Peyer's patch (tissue), 4 donors: ENCODE data around the gene GNG3. TPM values are rescaled to one million over a fixed set of nuclear protein-coding genes. Genes with fewer than 3 reads are reported as not detected.
A peak's percentile ranks its signal among the peaks of the same experiment; 100 is the strongest.

ENCODE experiments used
- DNase-seq, 3 donors: peaks; one replicate each; pipeline ENCODE4 v3.0.0-alpha.2; 2017 to 2019
- H3K27ac ChIP-seq, 4 donors: fragments of 200-600 bp; sonication (generic); one replicate each; pipeline ENCODE4 v1.5.1; 2016 to 2019
- H3K27me3 ChIP-seq, 2 donors: fragments of 200-600 bp; sonication (generic); one replicate each; pipeline ENCODE4 v1.5.1; 2019
- H3K36me3 ChIP-seq, 3 donors: fragments of 200-600 bp; sonication (generic); one replicate each; pipeline ENCODE4 v1.5.1; 2016 to 2019
- H3K4me1 ChIP-seq, 4 donors: fragments of 200-600 bp; sonication (generic); one replicate each; pipeline ENCODE4 v1.5.1; 2016 to 2019
- H3K4me3 ChIP-seq, 4 donors: fragments of 200-600 bp; sonication (generic); 1 replicate in 3 of 4; 2 replicates in 1 of 4; pipeline ENCODE4 v1.5.1; 2016 to 2019; ENCODE audit warnings: mild to moderate bottlenecking in 1 of 4
- H3K9me3 ChIP-seq, 4 donors: fragments of 200-600 bp; sonication (generic); one replicate each; pipeline ENCODE4 v1.5.1; 2016 to 2019; ENCODE audit warnings: mild to moderate bottlenecking in 1 of 4
- CTCF ChIP-seq, 6 experiments: fragments of 450-650 bp in 4 of 6; fragments of 200-600 bp in 2 of 6; sonication (generic) in 1 of 6; IDR thresholded peaks; one replicate each; pipeline ENCODE4 v1.5.1; 2017 to 2019; ENCODE audit warnings: antibody characterized with exemption in 6 of 6, mild to moderate bottlenecking in 3 of 6, moderate library complexity in 1 of 6
- POLR2A ChIP-seq, 2 donors: fragments of 450-650 bp; IDR thresholded peaks; one replicate each; pipeline ENCODE4 v1.5.1; 2017; ENCODE audit warnings: antibody characterized with exemption in 2 of 2, mild to moderate bottlenecking in 2 of 2, moderate library complexity in 2 of 2
- small RNA-seq, 2 donors: library from RNA; depleted of rRNA; stranded (forward); fragments of <200 nt; gene quantifications; one replicate each; pipeline ENCODE3, GENCODE V24; 2016
- total RNA-seq, 4 donors: library from RNA; depleted of rRNA; stranded (reverse); fragments of >200 nt; gene quantifications; one replicate each; pipeline ENCODE4 v1.1.0, GENCODE V29; 2016

Gene GNG3
- total RNA-seq, 4 donors from 2014 or later: not detected

- TF ChIP-seq CTCF (IDR thresholded peaks at IDR 0.05) (no peak), POLR2A (IDR thresholded peaks at IDR 0.05) (no peak)
- Histone ChIP-seq H3K9me3 (no peaks in the 10 kb centered on the region), H3K27me3 (no peaks in the 10 kb centered on the region), H3K4me1 (peaks cover 0 to 23% (median 4%) of the 10 kb centered on the region in 4 donors), H3K27ac (peak overlapping the region; percentile 87 to 94 (median 90)), H3K4me3 (peak overlapping the region; percentile 61 to 79 (median 67)), H3K36me3 (peaks cover 0 to 18% (median 0%) of the 10 kb centered on the region in 3 donors)
- DNase-seq: no peak
These were observed 45.7 kb downstream of the GNG3 start for GRCh38 chr11:62752994-62753735.

GRCh38 chr11:62753736-62754603, 46.5 kb downstream of the GNG3 start, which contains the start of gene ZBTB3:
ZBTB3 (minus strand) TSS chr11:62754160; CDS start chr11:62753664, 496 bp downstream.
- Histone ChIP-seq H3K27ac (peak within 1 kb of the TSS; percentile 87 to 94 (median 90)), H3K4me1 (peaks cover 0 to 23% (median 4%) of the 10 kb centered on the region in 4 donors), H3K9me3 (no peaks in the 10 kb centered on the region), H3K4me3 (peak within 1 kb of the TSS; percentile 61 to 79 (median 67)), H3K36me3 (peaks cover 0 to 14% (median 0%) of the 10 kb centered on the region in 3 donors), H3K27me3 (no peaks in the 10 kb centered on the region)
- peak; percentile 99 for DNase-seq
- TF ChIP-seq POLR2A (IDR thresholded peaks at IDR 0.05): peak; percentile 64 to 85
- TF ChIP-seq CTCF (IDR thresholded peaks at IDR 0.05): peak in 4 of 6 experiments; percentile 2 to 47 (median 42)

GRCh38 chr11:62755086-62755615, 47.7 kb downstream of the GNG3 start:
- Histone ChIP-seq H3K4me3 (no peak overlapping the region), H3K4me1 (peaks cover 0 to 23% (median 4%) of the 10 kb centered on the region in 4 donors), H3K27me3 (no peaks in the 10 kb centered on the region), H3K9me3 (no peaks in the 10 kb centered on the region), H3K27ac (no peak overlapping the region), H3K36me3 (peaks cover 0 to 13% (median 0%) of the 10 kb centered on the region in 3 donors)
- TF ChIP-seq POLR2A (IDR thresholded peaks at IDR 0.05) (no peak), CTCF (IDR thresholded peaks at IDR 0.05) (no peak)
- DNase-seq: no peak

GRCh38 chr11:62757846-62758788, 50.6 kb downstream of the GNG3 start:
- Histone ChIP-seq H3K27me3 (no peaks in the 10 kb centered on the region), H3K36me3 (no peaks in the 10 kb centered on the region), H3K27ac (no peak overlapping the region), H3K4me3 (no peak overlapping the region), H3K9me3 (no peaks in the 10 kb centered on the region), H3K4me1 (peaks cover 0 to 21% (median 8%) of the 10 kb centered on the region in 4 donors)
- no peak for TF ChIP-seq CTCF (IDR thresholded peaks at IDR 0.05)
- TF ChIP-seq POLR2A (IDR thresholded peaks at IDR 0.05): no peak
- no peak for DNase-seq

Small RNA genes within 50 kb of the gene (small RNA-seq; reads per million reads assigned to genes)
- 0 reads per million in 2 donors for gene SNORA57

Other genes with a start within 250 kb of the GNG3 start
- gene AHNAK, start 160.9 kb upstream of the GNG3 start, total RNA-seq: 1,000 to 10,000 TPM in 1 of 4 donors, 100 to 1,000 TPM in 3; 571 to 1,016 (median 697) TPM
- gene EEF1G, start 133.8 kb upstream of the GNG3 start, total RNA-seq: 1,000 to 10,000 TPM in 1 of 4 donors, 100 to 1,000 TPM in 3; 781 to 1,253 (median 958) TPM
- 10 to 100 TPM in 3 of 4 donors, 1 to 10 TPM in 1; 5.0 to 29.4 (median 17.5) TPM for gene TUT1, start 116.2 kb upstream of the GNG3 start, total RNA-seq
- 10 to 100 TPM; 47.9 to 74.7 (median 58.9) TPM for gene MTA2, start 105.8 kb upstream of the GNG3 start, total RNA-seq
- 100 to 1,000 TPM in 1 of 4 donors, 10 to 100 TPM in 3; 41.3 to 128 (median 59.8) TPM for gene EML3, start 94.9 kb upstream of the GNG3 start, total RNA-seq
- gene ROM1, start 94.4 kb upstream of the GNG3 start, total RNA-seq: 1 to 10 TPM in 3 of 4 donors, not detected in 1; 1.9 to 3.9 (median 1.9) TPM
- 10 to 100 TPM; 26.6 to 88.3 (median 38.0) TPM for gene B3GAT3, start 85.7 kb upstream of the GNG3 start, total RNA-seq
- 100 to 1,000 TPM; 131 to 146 (median 140) TPM for gene GANAB, start 61.1 kb upstream of the GNG3 start, total RNA-seq
- gene INTS5, start 54.4 kb upstream of the GNG3 start, total RNA-seq: 10 to 100 TPM; 14.9 to 21.3 (median 19.5) TPM
- 10 to 100 TPM; 29.2 to 97.4 (median 41.1) TPM for gene C11orf98, start 42.5 kb upstream of the GNG3 start, total RNA-seq
- gene CSKMT, start 42.4 kb upstream of the GNG3 start, total RNA-seq: 10 to 100 TPM in 1 of 4 donors, 1 to 10 TPM in 2, not detected in 1; 9.1 to 13.5 (median 9.2) TPM
- 10 to 100 TPM; 11.1 to 23.9 (median 12.7) TPM for gene UQCC3, start 36.0 kb upstream of the GNG3 start, total RNA-seq
- gene LBHD1, start 35.4 kb upstream of the GNG3 start, total RNA-seq: 10 to 100 TPM in 3 of 4 donors, 1 to 10 TPM in 1; 6.6 to 25.6 (median 11.9) TPM
- gene UBXN1, start 28.6 kb upstream of the GNG3 start, total RNA-seq: 100 to 1,000 TPM in 2 of 4 donors, 10 to 100 TPM in 2; 91.1 to 169 (median 100) TPM
- gene LRRN4CL, start 18.1 kb upstream of the GNG3 start, total RNA-seq: 10 to 100 TPM in 1 of 4 donors, 1 to 10 TPM in 3; 5.4 to 11.6 (median 8.8) TPM
- 10 to 100 TPM; 51.5 to 71.2 (median 61.3) TPM for gene BSCL2, start 252 bp upstream of the GNG3 start, total RNA-seq
- 10 to 100 TPM; 38.7 to 68.8 (median 50.3) TPM for gene HNRNPUL2, start 19.8 kb downstream of the GNG3 start, total RNA-seq
- gene TTC9C, start 20.8 kb downstream of the GNG3 start, total RNA-seq: 10 to 100 TPM; 16.5 to 30.5 (median 22.9) TPM
- gene ZBTB3, start 46.5 kb downstream of the GNG3 start, total RNA-seq: 10 to 100 TPM in 2 of 4 donors, 1 to 10 TPM in 2; 5.0 to 22.0 (median 9.2) TPM
- 10 to 100 TPM; 12.4 to 33.8 (median 23.5) TPM for gene POLR2G, start 53.9 kb downstream of the GNG3 start, total RNA-seq
- gene TAF6L, start 63.7 kb downstream of the GNG3 start, total RNA-seq: 10 to 100 TPM; 15.6 to 29.6 (median 17.8) TPM
- gene TMEM179B, start 79.7 kb downstream of the GNG3 start, total RNA-seq: 100 to 1,000 TPM in 1 of 4 donors, 10 to 100 TPM in 3; 28.9 to 112 (median 83.6) TPM
- 10 to 100 TPM; 13.8 to 34.5 (median 19.8) TPM for gene TMEM223, start 84.3 kb downstream of the GNG3 start, total RNA-seq
- gene NXF1, start 97.8 kb downstream of the GNG3 start, total RNA-seq: 100 to 1,000 TPM in 2 of 4 donors, 10 to 100 TPM in 2; 45.2 to 120 (median 102) TPM
- 10 to 100 TPM; 27.1 to 56.1 (median 38.4) TPM for gene STX5, start 124.4 kb downstream of the GNG3 start, total RNA-seq
- not detected for gene TEX54, start 125.2 kb downstream of the GNG3 start, total RNA-seq
- 10 to 100 TPM; 17.7 to 78.4 (median 28.6) TPM for gene WDR74, start 131.9 kb downstream of the GNG3 start, total RNA-seq
- 100 to 1,000 TPM in 3 of 4 donors, 10 to 100 TPM in 1; 64.4 to 253 (median 207) TPM for gene SLC3A2, start 173.2 kb downstream of the GNG3 start, total RNA-seq
- gene CHRM1, start 213.7 kb downstream of the GNG3 start, total RNA-seq: under 1 TPM in 2 of 4 donors, not detected in 2; 0.54 to 0.76 TPM